Endothelial cell of umbilical vein (primary cell): ENCODE results near the gene JPT2.

Experiments used
- CTCF ChIP-seq, 2 donors: IDR thresholded peaks; 1 replicate in 1 of 2; 2 replicates in 1 of 2; pipeline ENCODE4 v1.5.1; 2011; ENCODE audit warnings: low read length in 2 of 2, mild to moderate bottlenecking in 2 of 2, moderate library complexity in 2 of 2, control low read depth in 1 of 2, inconsistent platforms in 1 of 2, low read depth in 1 of 2; ENCODE audit not compliant: insufficient read depth in 1 of 2; ENCODE audit errors: extremely low read depth in 1 of 2
- EZH2 ChIP-seq: IDR thresholded peaks from 2 replicates; pipeline ENCODE4 v1.6.1; 2012; ENCODE audit warnings: borderline replicate concordance, low read depth, mild to moderate bottlenecking, moderate library complexity, low read length, inconsistent platforms; ENCODE audit not compliant: severe bottlenecking
- JUN ChIP-seq: IDR thresholded peaks from 2 replicates; pipeline ENCODE4 v1.6.1; 2011; ENCODE audit warnings: borderline replicate concordance, low read depth; ENCODE audit not compliant: insufficient read length, insufficient read depth
- MAX ChIP-seq: IDR thresholded peaks from 2 replicates; pipeline ENCODE4 v1.6.1; 2011; ENCODE audit not compliant: insufficient read depth, insufficient read length
- MYC ChIP-seq: IDR thresholded peaks from one replicate; pipeline ENCODE4 v1.6.1; 2011; ENCODE audit warnings: mild to moderate bottlenecking, low read depth, low read length
- POLR2A ChIP-seq: IDR thresholded peaks from 2 replicates; pipeline ENCODE4 v1.6.1; 2012; ENCODE audit warnings: low read depth, mild to moderate bottlenecking, control low read depth, low read length
- POLR2AphosphoS5 ChIP-seq: IDR thresholded peaks from 2 replicates; pipeline ENCODE4 v1.6.1; 2012; ENCODE audit warnings: low read depth, mild to moderate bottlenecking, control low read depth, low read length, moderate library complexity; ENCODE audit not compliant: insufficient read depth

DNA sequence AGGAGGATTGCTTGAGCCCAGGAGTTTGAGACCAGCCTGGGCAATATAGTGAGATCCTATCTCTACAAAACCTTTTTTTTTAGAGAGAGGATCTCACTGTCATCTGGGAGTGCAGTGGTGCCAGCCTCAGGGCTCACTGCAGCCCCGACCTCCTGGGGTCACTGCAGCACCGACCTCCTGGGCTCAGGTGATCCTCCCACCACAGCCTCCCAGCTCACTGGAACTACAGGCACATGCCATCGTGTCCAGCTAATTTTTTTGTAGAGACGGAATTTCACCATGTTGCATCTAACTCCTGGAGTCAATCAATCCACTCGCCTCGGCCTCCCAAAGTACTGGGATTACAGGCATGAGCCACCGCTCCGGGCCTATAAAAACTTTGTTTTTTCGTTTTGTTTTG is 43.3 kb downstream of the JPT2 start:
- TF ChIP-seq CTCF (IDR thresholded peaks at IDR 0.05; ENCODE audit: extremely low read depth in 1 of 2, insufficient read depth in 1 of 2, low read depth in 1 of 2, low read length in 2 of 2) (no peak), POLR2AphosphoS5 (no peak), JUN (no peak), POLR2A (no peak), EZH2 (no peak), MAX (no peak), MYC (no peak)
